Stimulated activated CD8-positive, alpha-beta memory T cell treated with anti-CD3 and anti-CD28 coated beads, Interleukin-4, amount 100 ng/mL, for 1 hour (primary cell): Measurements from ENCODE around the gene CXCL14.
A peak's percentile ranks its signal among the peaks of the same experiment; 100 is the strongest.

Experiments used
- DNase-seq, 2 donors: peaks; one replicate each; pipeline ENCODE4 v3.0.0-alpha.2; 2020; ENCODE audit warnings: low read depth in 2 of 2, low spot score in 1 of 2

Gene CXCL14

DNA sequence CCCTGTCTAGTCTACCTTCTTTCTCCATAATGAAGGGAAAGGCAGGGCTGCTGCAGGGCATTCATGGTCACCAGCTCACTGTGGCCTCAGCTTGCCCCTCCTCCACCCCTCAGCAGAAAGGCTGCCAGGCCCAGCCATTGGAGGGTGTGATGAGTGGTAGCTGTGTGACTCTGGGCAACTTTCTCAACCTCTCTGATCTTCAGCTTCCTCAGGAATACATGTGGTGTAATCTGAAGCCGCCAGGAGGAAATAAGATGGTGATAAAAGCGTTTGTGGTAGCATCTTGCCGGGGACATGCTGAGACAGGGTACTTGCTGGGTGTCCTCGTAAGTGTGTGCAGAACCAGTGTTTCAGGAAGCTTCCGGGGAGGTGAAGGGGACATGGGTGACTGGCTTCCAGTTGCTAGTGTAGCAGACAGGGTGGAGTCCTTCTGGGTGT lies 9.8 kb downstream of the CXCL14 start:
- DNase-seq: no peak

DNA sequence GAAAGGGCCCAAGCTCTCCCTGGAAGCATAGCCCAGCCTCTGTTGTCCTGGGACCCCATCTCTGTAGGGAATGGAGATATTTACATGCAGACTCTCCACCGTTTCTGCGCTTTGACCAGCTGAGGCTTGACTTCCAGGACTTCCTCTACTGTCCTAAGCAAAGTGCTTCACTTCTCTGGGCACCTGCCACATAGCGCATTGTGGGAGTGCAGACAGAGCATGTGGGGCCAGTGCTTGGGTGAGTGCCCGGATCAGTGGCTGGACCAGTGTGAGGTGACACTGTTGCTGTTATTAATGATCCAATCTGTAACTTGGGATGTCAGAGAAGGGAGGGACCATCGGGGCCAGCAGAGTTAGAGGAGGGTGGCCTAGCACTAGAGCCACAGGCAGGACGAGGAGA lies 10.5 kb downstream of the CXCL14 start:
- DNase-seq: no peak

GRCh38 chr5:135567661-135568060 lies 11.1 kb downstream of the CXCL14 start:
- no peak for DNase-seq

DNA sequence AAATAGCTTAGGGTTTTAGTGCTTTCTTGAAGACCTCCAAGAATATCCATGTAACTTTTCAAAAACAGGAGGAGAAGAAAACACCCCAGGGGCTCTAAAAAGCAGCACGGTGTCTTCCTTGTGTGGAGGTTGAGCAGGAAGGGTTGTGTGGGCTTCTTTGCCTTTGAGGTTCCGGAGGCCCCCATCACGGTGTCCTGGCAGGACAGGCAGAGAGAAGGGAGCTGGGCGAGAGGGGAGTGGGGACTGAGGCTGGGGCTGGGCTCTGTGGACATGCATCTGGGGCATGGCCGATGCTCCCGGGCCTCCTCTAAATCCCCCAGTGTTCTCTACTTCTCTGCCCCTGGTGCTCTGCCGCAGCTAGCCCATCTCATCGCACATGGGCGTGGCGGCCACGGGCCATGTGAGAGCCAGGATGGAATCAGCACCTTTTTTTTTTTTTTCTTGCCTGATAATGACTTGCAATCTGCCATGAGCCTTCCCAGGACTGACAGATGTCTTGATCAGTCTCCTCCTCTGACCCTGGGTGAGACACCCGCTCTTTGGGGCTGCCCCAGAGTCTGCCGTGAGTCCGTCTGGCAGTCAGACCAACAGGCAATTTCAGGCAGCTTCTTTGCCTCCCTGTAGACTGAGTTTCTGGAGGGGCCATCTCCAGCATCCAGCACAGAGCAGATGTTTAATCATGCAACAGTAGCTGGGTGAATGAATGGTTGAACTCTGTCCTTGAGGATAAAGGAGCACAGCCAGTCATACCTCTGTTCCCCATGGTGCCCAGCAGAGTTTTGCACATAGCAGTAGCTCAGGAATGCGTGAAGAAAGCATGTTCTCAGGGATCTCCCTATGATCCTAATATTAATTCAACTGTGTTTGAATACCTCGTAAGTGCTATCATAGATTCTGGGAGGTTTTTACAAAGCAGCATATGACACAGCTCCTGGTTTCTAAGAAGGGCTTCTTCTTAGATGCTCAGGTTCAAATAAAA lies 12.1 kb downstream of the CXCL14 start:
- no peak for DNase-seq

- DNase-seq: peak; percentile 23 to 48
These were observed 12.9 kb downstream of the CXCL14 start for GRCh38 chr5:135565725-135566421.

- no peak for DNase-seq
These were observed 13.5 kb downstream of the CXCL14 start for GRCh38 chr5:135565266-135565665.

GRCh38 chr5:135564331-135564730 lies 14.5 kb downstream of the CXCL14 start:
- DNase-seq: no peak

DNA sequence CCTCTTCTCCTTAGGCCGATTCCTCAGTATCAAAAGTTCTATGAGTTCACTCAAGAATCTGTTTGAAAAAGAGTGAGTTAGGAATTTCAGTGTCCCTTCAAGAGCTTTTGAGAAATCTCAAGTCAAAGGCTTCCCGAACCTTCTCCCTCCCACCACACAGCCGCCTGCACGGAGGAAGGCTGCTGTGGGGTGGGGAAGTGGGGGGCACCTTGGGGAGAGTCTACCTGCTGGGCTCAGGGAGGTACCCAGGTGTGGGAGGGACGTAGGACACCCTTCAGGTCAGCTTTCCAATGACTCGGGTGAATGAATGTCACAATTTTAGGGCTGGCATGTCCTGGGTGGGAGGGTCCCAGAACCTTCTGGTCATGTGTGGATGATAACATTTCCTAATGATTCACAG lies 17.5 kb downstream of the CXCL14 start:
- no peak for DNase-seq

DNA sequence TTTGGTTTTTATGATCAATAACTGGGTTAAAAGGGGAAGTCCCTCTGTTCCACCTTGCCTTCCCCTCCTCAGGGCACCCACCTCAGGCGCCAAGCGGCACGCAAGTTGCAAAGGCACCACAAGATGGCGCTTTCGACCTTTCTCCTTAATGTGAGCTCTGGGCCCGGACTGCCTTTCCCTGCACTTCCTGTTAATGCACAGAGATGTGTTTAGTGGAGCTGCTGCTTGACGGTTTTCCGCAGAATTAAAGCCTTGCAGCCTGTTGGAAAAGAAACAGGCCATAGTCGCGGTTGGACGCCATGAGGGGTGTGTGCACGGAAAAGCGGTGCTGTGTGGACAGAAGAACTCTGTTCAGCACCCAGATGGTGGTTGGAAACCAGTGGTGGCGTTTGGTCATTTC lies 17.9 kb downstream of the CXCL14 start:
- peak in 1 of 2 donors; percentile 13 for DNase-seq

DNA sequence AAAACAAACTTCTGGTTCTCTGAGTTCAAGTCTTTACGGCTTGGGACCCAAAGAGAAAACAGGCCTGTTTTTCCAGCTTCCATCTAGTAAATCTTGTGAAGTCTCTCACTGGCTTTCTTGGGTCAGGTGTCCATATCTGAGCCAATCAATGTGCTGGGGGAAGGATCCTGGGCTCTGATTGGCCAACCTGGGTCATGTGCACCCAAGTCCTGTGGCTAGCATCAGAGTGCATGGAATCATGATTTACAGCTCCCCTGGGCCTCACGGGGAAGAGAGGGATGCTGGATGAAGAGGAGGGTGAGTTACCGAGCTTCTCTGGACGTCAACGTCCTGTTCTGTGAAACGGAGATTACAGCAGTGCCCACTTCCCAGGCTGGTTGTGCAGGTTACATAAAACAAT lies 19.4 kb downstream of the CXCL14 start:
- no peak for DNase-seq

DNA sequence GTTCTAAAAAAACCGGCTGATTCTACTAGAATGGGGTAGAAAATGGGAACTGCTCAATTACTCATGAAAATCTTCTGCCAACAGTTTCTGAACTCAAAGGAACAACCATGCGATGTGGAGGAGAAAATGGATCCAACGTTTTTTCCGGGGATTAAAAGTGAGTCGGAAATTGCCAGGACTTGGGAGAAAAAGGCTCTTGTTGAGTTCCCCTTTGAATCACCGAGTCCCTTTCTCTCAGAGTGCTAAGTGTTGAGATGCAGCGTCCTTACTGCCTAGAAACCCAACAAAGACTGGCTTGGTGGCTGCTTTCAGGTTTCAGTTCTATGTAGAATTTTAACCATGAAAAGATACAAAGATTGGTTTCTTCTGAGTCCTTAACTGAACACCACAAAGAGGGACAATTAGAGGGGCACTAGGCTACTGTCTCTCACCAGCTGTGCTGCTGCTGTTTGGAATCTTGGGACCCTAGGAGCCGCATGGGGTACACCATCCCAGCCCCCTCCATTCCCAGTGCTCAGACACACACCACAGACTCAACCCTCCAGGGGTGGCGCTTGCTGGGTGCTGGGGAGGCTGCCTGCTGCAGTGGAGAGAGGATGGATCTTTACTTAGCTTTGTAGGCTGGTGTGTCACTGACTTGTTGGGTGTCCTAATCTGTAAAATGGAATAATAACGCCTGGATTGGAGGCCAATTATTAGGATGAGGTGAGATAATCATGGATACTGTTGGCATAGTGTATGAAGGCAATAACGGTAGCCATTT lies 21.5 kb downstream of the CXCL14 start:
- no peak for DNase-seq

DNA sequence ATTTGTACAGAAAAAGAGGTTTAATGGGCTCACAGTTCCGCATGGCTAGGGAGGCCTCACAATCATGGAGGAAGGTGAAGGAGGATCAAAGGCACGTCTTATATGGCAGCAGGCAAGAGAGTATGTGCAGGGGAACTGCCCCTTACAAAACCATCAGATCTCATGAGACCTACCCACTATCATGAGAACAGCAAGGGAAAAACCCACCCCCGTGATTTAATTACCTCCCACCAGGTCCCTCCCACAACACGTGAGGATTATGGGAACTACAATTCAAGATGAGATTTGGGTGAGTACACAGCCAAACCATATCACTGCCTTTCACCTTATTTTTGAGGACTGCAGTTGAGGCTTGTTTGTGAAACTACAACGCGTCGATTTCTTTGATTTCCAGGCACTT lies 22.2 kb downstream of the CXCL14 start:
- no peak for DNase-seq

- no peak for DNase-seq
These were observed 23.3 kb downstream of the CXCL14 start for GRCh38 chr5:135555530-135555929.

DNA sequence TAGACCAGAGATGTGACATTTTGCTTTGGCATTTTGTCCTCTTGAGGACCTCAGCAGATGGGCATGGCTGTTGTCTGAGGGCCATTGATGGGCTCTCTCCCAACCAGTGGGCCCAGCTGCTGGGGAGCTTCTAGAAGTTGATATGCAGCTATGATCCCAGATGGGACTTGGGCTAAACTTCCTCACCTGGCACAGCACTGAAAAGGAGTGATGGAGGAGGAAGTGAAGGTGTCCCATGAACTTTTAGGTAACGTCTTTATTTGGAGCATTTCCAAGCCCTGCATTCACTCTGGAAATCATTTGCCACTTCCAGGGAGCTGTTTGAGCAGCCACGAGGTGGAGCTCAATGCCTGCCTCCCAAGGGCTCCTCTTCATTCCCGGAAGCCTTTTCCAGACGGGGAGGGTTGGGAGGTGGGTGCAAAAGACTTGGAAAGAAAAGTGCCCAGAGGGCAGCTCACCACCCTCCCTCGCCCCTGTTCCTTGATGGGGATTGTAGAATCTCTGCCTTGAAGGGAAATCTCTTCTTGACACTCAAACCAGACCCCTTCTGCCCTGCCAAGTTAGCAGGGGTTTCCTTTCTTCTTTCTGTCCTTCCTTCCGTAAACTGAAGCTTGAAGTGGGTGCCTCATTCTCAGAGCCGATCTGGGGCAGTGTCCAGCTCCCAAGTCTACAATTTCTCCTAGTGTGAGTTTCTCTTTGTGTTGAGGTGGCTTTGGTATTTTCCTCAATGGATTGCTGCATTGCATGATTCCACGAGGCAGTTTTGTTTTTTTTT lies 24.9 kb downstream of the CXCL14 start:
- no peak for DNase-seq

GRCh38 chr5:135551593-135552447 lies 27.0 kb downstream of the CXCL14 start:
- no peak for DNase-seq

GRCh38 chr5:135549413-135549812 lies 29.4 kb downstream of the CXCL14 start:
- no peak for DNase-seq

GRCh38 chr5:135547590-135548254 lies 31.1 kb downstream of the CXCL14 start:
- no peak for DNase-seq

GRCh38 chr5:135546912-135547311 lies 31.9 kb downstream of the CXCL14 start:
- no peak for DNase-seq

DNA sequence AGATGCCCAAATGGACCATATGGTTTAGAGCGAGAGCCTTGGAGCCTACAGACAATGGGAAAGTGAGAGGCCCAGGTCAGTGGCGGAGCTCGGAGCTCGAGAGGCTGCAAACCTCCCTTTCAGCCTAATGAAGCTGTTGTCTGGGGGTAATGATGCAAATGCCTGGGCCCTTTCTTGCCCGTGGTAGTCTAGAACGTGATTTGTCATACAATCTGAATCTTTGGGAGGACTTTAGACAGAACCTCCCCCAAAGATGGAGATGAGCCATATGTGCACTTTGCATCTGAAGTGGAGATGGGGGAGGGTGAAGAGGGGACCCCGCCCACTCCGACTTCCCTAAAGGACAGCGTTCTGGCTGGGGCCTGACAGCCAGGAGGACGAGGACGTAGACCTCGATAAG lies 32.7 kb downstream of the CXCL14 start:
- DNase-seq: no peak
